ENCODE measurements around the gene TPRG1. TPM values are rescaled to one million over a fixed set of nuclear protein-coding genes. Genes with fewer than 3 reads are reported as not detected.

Gene TPRG1
- total and polyA plus RNA-seq, 9 of the 15 experiments (the other 6 are each of a cell fraction or from before 2014, with no cell fraction given), result 0.01 TPM; not detected in 8

- BruUV-seq (replicated peaks), result no TSS peak
- FAIRE-seq (no peak), DNase-seq (ENCODE audit: extremely low read depth in 1 of 4, low spot score in 3 of 4) (no peak), ATAC-seq (no peak)
- H3K4me1 ChIP-seq (replicated peaks in 1 of 2; ENCODE audit: control insufficient read depth in 2 of 2, insufficient read depth in 2 of 2, low read length in 2 of 2), result no peaks in the 10 kb centered on the region
- H3K4me3 ChIP-seq, result no peak overlapping the region
- H4K20me1 ChIP-seq (replicated peaks; ENCODE audit: control insufficient read depth, insufficient read depth, low read length), result no peaks in the 10 kb centered on the region
- POLR2A ChIA-PET, result no interaction called here
- H3K27me3 ChIP-seq (ENCODE audit: control insufficient read depth in 2 of 2, insufficient read depth in 2 of 2, low read length in 2 of 2), result no peaks in the 10 kb centered on the region
- no peak overlapping the region for H3K9ac ChIP-seq (ENCODE audit: insufficient read depth in 1 of 2, low read depth in 2 of 2, low read length in 2 of 2)
- H3K9me3 ChIP-seq (replicated peaks; ENCODE audit: control insufficient read depth, insufficient read depth, low read depth, low read length), result no peaks in the 10 kb centered on the region
- TF ChIP-seq KDM4B (IDR thresholded peaks at IDR 0.05; ENCODE audit: borderline replicate concordance in 2 of 2, low read depth in 1 of 2), result no peak
- no peak for TF ChIP-seq GABPB1 (CRISPR knock-in tag; IDR thresholded peaks at IDR 0.05)
- no peak for TF ChIP-seq NCOA2 (IDR thresholded peaks at IDR 0.05; ENCODE audit: partially characterized antibody in 2 of 2)
- no peak for TF ChIP-seq SNIP1 (IDR thresholded peaks at IDR 0.05; ENCODE audit: low read depth)
- no peak for TF ChIP-seq PHTF2 (CRISPR knock-in tag; IDR thresholded peaks at IDR 0.05)
- TF ChIP-seq NR2F6 (CRISPR knock-in tag; IDR thresholded peaks at IDR 0.05), result no peak
- no peak for TF ChIP-seq HDAC2 (IDR thresholded peaks at IDR 0.05)
- TF ChIP-seq RBM22 (IDR thresholded peaks at IDR 0.05; ENCODE audit: low read depth, low read length, poor library complexity, severe bottlenecking), result no peak
- no peak for TF ChIP-seq ZFX (CRISPR knock-in tag; IDR thresholded peaks at IDR 0.05)
- no peak for TF ChIP-seq ZNF395 (CRISPR knock-in tag; IDR thresholded peaks at IDR 0.05)
- TF ChIP-seq BRF2 (IDR thresholded peaks at IDR 0.05; ENCODE audit: borderline replicate concordance, insufficient read depth, insufficient read length), result no peak
- no peak for TF ChIP-seq ZNF263 (CRISPR knock-in tag; IDR thresholded peaks at IDR 0.05; ENCODE audit: borderline replicate concordance)
- TF ChIP-seq U2AF2 (optimal IDR thresholded peaks at IDR 0.05; ENCODE audit: low read depth, low read length), result no peak
- TF ChIP-seq SNAPC5 (CRISPR knock-in tag; IDR thresholded peaks at IDR 0.05), result no peak
- no peak for TF ChIP-seq HNRNPUL1 (IDR thresholded peaks at IDR 0.05; ENCODE audit: low read length)
- TF ChIP-seq MED1 (CRISPR knock-in tag; IDR thresholded peaks at IDR 0.05; ENCODE audit: borderline replicate concordance), result no peak
- TF ChIP-seq MAZ (CRISPR knock-in tag; conservative IDR thresholded peaks at IDR 0.05 in 1 of 2, IDR thresholded peaks at IDR 0.05 in 1 of 2), result no peak
- TF ChIP-seq PML (IDR thresholded peaks at IDR 0.05; ENCODE audit: low read length), result no peak
- WGBS (ENCODE audit: insufficient coverage, low coverage, missing lambda C conversion rate), result 4% methylated on average over 3 of the region's 3 CpGs
- no peaks in the 10 kb centered on the region for H3K79me2 ChIP-seq (ENCODE audit: control insufficient read depth, insufficient read depth, low read length)
- in situ Hi-C loops (cut with MboI) (no loop called here), intact Hi-C loops (cut with micrococcal nuclease) (no loop called here)
- CTCF ChIA-PET (ENCODE audit: low intra/inter-chr PET ratio), result no interaction called here
- H3K27ac ChIP-seq (ENCODE audit: extremely low read depth, low read depth, low read length), result no peak overlapping the region
- no peak overlapping the region for H2AFZ ChIP-seq (ENCODE audit: low read depth, low read length)
- no peaks in the 10 kb centered on the region for H3K9me1 ChIP-seq (ENCODE audit: control insufficient read depth, insufficient read depth, low read length)
- H3K4me2 ChIP-seq (ENCODE audit: insufficient read depth, low read length), result no peak overlapping the region
- no peaks in the 10 kb centered on the region for H3K36me3 ChIP-seq (ENCODE audit: control insufficient read depth, insufficient read depth, low read length)
These were observed 106.5 kb downstream of the TPRG1 start for GRCh38 chr3:189278221-189278620.

All from K562 (cell line).